ENCODE results near the gene KLHL40.

DNA sequence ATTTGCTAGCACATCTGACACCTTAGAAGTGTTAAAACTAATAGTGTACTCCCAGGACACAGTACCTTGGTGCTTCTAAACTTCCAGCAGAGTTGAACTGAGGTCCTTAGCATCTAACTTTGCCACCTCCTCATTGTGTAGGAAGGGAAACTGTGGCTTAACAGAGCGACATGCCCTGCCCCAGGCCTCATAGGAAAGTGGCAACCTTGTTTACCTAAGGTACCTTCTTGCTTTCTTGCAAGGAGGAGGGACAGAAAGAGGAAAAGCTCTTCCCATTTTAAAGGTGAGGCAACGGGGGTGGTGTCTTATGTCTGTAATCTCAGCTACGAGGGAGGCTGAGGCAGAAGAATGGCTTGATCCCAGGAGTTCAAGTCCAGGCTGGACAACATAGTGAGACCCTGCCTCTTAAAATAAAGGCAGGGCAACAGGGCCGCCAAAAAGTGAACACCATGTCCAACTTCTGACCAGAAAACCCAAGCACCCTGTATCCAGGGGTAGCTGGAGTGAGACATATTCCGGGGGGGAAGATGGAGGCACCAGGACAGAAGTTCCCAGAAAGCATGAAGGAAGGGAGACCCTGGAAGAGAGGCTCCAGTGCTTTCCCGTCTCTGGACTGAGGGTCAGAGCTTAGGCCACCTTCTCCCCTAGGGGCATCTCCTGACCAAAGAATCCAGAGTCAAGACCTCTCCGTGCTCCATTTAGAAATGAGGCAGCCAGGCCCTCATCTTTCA is 540 bp upstream of the KLHL40 start:
- TF ChIP-seq CTCF (IDR thresholded peaks at IDR 0.05 in 2 of 3, conservative IDR thresholded peaks at IDR 0.05 in 1 of 3; ENCODE audit: control insufficient read depth in 2 of 3, extremely low read depth in 1 of 3, insufficient read depth in 1 of 3, low read depth in 3 of 3, low read length in 3 of 3) (no peak), SUPT20H (IDR thresholded peaks at IDR 0.05; ENCODE audit: borderline replicate concordance, control insufficient read depth, low read depth, low read length) (no peak), ZBED1 (IDR thresholded peaks at IDR 0.05; ENCODE audit: borderline replicate concordance) (no peak), GABPA (IDR thresholded peaks at IDR 0.05; ENCODE audit: low read depth) (no peak), CEBPB (IDR thresholded peaks at IDR 0.05; ENCODE audit: borderline replicate concordance in 1 of 2, low read depth in 2 of 2, low read length in 2 of 2) (no peak), BRCA1 (IDR thresholded peaks at IDR 0.05; ENCODE audit: low read depth, low read length) (no peak), GATAD2B (conservative IDR thresholded peaks at IDR 0.05; ENCODE audit: low read depth) (no peak), ETV6 (conservative IDR thresholded peaks at IDR 0.05 in 1 of 2, IDR thresholded peaks at IDR 0.05 in 1 of 2; ENCODE audit: borderline replicate concordance in 1 of 2, low read depth in 1 of 2) (no peak), SMAD5 (IDR thresholded peaks at IDR 0.05; ENCODE audit: low read depth) (no peak), TAF1 (IDR thresholded peaks at IDR 0.05; ENCODE audit: borderline replicate concordance, low read depth, low read length) (no peak), EP300 (IDR thresholded peaks at IDR 0.05; ENCODE audit: borderline replicate concordance in 1 of 2, control insufficient read depth in 1 of 2, low read depth in 2 of 2, low read length in 2 of 2) (no peak), CREB1 (IDR thresholded peaks at IDR 0.05; ENCODE audit: low read depth) (no peak)
- TF ChIP-seq, protein P1, sequence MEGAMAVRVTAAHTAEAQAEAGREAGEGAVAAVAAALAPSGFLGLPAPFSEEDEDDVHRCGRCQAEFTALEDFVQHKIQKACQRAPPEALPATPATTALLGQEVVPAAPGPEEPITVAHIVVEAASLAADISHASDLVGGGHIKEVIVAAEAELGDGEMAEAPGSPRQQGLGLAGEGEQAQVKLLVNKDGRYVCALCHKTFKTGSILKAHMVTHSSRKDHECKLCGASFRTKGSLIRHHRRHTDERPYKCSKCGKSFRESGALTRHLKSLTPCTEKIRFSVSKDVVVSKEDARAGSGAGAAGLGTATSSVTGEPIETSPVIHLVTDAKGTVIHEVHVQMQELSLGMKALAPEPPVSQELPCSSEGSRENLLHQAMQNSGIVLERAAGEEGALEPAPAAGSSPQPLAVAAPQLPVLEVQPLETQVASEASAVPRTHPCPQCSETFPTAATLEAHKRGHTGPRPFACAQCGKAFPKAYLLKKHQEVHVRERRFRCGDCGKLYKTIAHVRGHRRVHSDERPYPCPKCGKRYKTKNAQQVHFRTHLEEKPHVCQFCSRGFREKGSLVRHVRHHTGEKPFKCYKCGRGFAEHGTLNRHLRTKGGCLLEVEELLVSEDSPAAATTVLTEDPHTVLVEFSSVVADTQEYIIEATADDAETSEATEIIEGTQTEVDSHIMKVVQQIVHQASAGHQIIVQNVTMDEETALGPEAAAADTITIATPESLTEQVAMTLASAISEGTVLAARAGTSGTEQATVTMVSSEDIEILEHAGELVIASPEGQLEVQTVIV (IDR thresholded peaks at IDR 0.05; ENCODE audit: borderline replicate concordance, partially characterized antibody) = no peak
